Sigmoid colon (tissue), 4 donors: ENCODE measurements around the gene CYP2W1.

Experiments
- CTCF ChIP-seq, 4 experiments: fragments of 450-650 bp in 3 of 4; fragments of 200-600 bp in 1 of 4; IDR thresholded peaks; one replicate each; pipeline ENCODE4 v1.5.1; 2016 to 2019; ENCODE audit warnings: antibody characterized with exemption in 4 of 4, mild to moderate bottlenecking in 3 of 4, moderate library complexity in 2 of 4
- POLR2A ChIP-seq, 2 donors: fragments of 450-650 bp; IDR thresholded peaks; one replicate each; pipeline ENCODE4 v1.6.1; 2016; ENCODE audit warnings: antibody characterized with exemption in 2 of 2, mild to moderate bottlenecking in 2 of 2, moderate library complexity in 2 of 2
- POLR2AphosphoS5 ChIP-seq, 4 donors: sonication (generic); formaldehyde crosslinking; IDR thresholded peaks; one replicate each; pipeline ENCODE4 v1.6.1; 2017; ENCODE audit warnings: antibody characterized with exemption in 4 of 4

DNA sequence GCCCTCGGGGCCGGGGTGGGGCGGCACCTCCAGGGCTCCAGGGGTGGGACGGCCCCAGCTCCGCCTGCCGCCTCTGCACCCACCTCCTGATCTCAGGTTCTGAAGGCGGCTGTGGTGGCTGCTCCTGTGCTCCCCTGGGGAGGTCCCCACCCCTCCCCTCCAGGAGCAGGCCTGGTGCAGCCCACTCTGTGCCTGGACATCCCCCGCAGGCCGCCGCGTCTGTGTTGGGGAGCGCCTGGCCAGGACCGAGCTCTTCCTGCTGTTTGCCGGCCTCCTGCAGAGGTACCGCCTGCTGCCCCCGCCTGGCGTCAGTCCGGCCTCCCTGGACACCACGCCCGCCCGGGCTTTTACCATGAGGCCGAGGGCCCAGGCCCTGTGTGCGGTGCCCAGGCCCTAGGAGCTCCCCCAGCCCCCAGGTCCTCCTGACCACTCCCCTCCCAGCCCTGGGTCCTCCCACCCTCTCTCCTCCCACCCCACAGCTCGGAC, 5.5 kb downstream of the CYP2W1 start:
- no peak for TF ChIP-seq POLR2AphosphoS5 (IDR thresholded peaks at IDR 0.05)
- TF ChIP-seq CTCF (IDR thresholded peaks at IDR 0.05) = no peak
- TF ChIP-seq POLR2A (IDR thresholded peaks at IDR 0.05) = no peak
